Left lung (tissue), 10 donors: ENCODE results near the gene IPO13. TPM values are rescaled to one million over a fixed set of nuclear protein-coding genes. Genes with fewer than 3 reads are reported as not detected.

Source experiments
- ATAC-seq: fragments of 200-7000 bp; cut with Tn5 transposase; one replicate; pipeline ENCODE4 v1.9.1; 2020; ENCODE audit warnings: moderate library complexity
- DNase-seq, 4 donors: peaks; one replicate each; pipeline ENCODE4 v3.0.0-alpha.2; 2013 to 2020
- H3K27ac ChIP-seq, 2 donors: fragments of 200-600 bp; sonication (generic) in 1 of 2; one replicate each; pipeline versions ENCODE4 v1.5.0 to v1.8.0; 2020 to 2021
- H3K27me3 ChIP-seq, 2 donors: fragments of 200-600 bp; sonication (generic) in 1 of 2; one replicate each; pipeline versions ENCODE4 v1.5.0 to v1.8.0; 2020 to 2021
- H3K36me3 ChIP-seq, 2 donors: fragments of 200-600 bp; sonication (generic) in 1 of 2; one replicate each; pipeline versions ENCODE4 v1.5.0 to v1.8.0; 2020 to 2021
- H3K4me1 ChIP-seq, 2 donors: fragments of 200-600 bp; one replicate each; pipeline ENCODE4 v1.8.0; 2021
- H3K4me3 ChIP-seq, 2 donors: fragments of 200-600 bp; sonication (generic) in 1 of 2; one replicate each; pipeline versions ENCODE4 v1.5.0 to v1.8.0; 2020 to 2021; ENCODE audit warnings: mild to moderate bottlenecking in 1 of 2
- H3K9me3 ChIP-seq, 2 donors: fragments of 200-600 bp; sonication (generic) in 1 of 2; one replicate each; pipeline versions ENCODE4 v1.5.0 to v1.8.0; 2020 to 2021
- intact Hi-C, 2 donors: fragments of 100-400 bp; cut with DNase I; formaldehyde crosslinking; loops; one replicate each; pipeline versions ENCODE4 v1.11.2 to v1.14.2; 2022
- polyA plus RNA-seq, 6 donors: library from polyadenylated mRNA; unstranded; fragments of 120-200 nt; gene quantifications; one replicate each; pipeline ENCODE4 v1.2.1, GENCODE V29; 2013; ENCODE audit not compliant: insufficient read length in 6 of 6
- total RNA-seq, 2 donors: library from RNA; stranded (reverse); fragmentation: NEBNext Ultra II Directional; extraction: Animal tissue kit (Norgen Biotek cat#: 25700); gene quantifications; one replicate each; pipeline ENCODE4 v1.2.1, GENCODE V29; 2021
- TF ChIP-seq, protein P1 (sequence below), 2 donors: fragments of 200-600 bp; sonication (generic) in 1 of 2; IDR thresholded peaks; one replicate each; pipeline versions ENCODE4 v1.5.0 to v1.8.0; 2021; ENCODE audit warnings: antibody characterized with exemption in 2 of 2
- donor health status: DM: no; HTN: yes; CAD: no.
- donor health status: DM: no; HTN: no; CAD: no.

IPO13 gene
- total and polyA plus RNA-seq, 8 donors, result 18.0 to 33.4 (median 22.0) TPM

DNA sequence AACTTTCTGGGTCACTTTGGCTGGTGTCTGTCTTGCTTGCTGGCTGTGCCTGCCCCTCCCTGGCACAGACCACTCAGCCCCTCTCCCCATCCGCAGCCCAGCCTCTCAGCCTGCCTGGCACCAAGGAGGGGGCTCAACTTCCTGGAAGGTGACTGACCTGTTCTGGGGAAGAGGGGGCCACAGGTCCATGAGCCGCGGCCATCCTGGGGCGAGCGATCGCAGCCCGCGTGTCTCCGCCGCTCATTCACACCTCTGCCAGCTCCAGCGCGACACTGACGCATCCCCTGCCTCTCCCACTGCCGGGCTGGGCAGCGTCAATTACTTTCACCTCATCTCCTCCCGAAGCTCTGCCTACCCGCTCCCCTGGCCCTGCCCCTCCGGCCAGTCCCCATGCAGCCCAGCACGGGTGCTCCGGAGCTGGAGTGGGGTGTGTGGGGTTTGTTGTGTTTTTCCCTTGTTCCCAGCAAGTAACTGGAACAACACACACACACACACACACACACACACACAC, 70.2 kb downstream of the IPO13 start:
- TF ChIP-seq, protein P1, sequence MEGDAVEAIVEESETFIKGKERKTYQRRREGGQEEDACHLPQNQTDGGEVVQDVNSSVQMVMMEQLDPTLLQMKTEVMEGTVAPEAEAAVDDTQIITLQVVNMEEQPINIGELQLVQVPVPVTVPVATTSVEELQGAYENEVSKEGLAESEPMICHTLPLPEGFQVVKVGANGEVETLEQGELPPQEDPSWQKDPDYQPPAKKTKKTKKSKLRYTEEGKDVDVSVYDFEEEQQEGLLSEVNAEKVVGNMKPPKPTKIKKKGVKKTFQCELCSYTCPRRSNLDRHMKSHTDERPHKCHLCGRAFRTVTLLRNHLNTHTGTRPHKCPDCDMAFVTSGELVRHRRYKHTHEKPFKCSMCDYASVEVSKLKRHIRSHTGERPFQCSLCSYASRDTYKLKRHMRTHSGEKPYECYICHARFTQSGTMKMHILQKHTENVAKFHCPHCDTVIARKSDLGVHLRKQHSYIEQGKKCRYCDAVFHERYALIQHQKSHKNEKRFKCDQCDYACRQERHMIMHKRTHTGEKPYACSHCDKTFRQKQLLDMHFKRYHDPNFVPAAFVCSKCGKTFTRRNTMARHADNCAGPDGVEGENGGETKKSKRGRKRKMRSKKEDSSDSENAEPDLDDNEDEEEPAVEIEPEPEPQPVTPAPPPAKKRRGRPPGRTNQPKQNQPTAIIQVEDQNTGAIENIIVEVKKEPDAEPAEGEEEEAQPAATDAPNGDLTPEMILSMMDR (IDR thresholded peaks at IDR 0.05), result no peak
- no peaks in the 10 kb centered on the region for H3K9me3 ChIP-seq
- no peaks in the 10 kb centered on the region for H3K36me3 ChIP-seq
- intact Hi-C loops, result no loop called here
- H3K27ac ChIP-seq, result no peak overlapping the region
- H3K4me1 ChIP-seq, result no peaks in the 10 kb centered on the region
- H3K27me3 ChIP-seq, result no peaks in the 10 kb centered on the region
- peak in 1 of 4 donors; percentile 68 for DNase-seq
- no peak for ATAC-seq
- H3K4me3 ChIP-seq, result no peak overlapping the region

Other genes with a start within 250 kb of the IPO13 start
- gene ST3GAL3, start 239.4 kb upstream of the IPO13 start, total RNA-seq, result 10 to 100 TPM; 18.9 to 23.2 TPM
- gene ST3GAL3, start 239.4 kb upstream of the IPO13 start, polyA plus RNA-seq, result 10 to 100 TPM; 32.6 to 42.4 (median 35.2) TPM
- 1 to 10 TPM; 1.8 to 2.3 TPM for gene ARTN, start 13.1 kb upstream of the IPO13 start, total RNA-seq
- 1 to 10 TPM; 2.2 to 4.2 (median 2.8) TPM for gene ARTN, start 13.1 kb upstream of the IPO13 start, polyA plus RNA-seq
- gene DPH2, start 23.1 kb downstream of the IPO13 start, total RNA-seq, result 10 to 100 TPM; 13.5 to 23.4 TPM
- gene DPH2, start 23.1 kb downstream of the IPO13 start, polyA plus RNA-seq, result 10 to 100 TPM; 17.2 to 24.8 (median 18.9) TPM
- 100 to 1,000 TPM; 176 to 239 TPM for gene ATP6V0B, start 28.0 kb downstream of the IPO13 start, total RNA-seq
- 10 to 100 TPM; 56.5 to 69.3 (median 64.3) TPM for gene ATP6V0B, start 28.0 kb downstream of the IPO13 start, polyA plus RNA-seq
- 10 to 100 TPM; 39.1 to 50.1 TPM for gene B4GALT2, start 32.3 kb downstream of the IPO13 start, total RNA-seq
- 10 to 100 TPM; 33.2 to 58.9 (median 43.5) TPM for gene B4GALT2, start 32.3 kb downstream of the IPO13 start, polyA plus RNA-seq
- gene CCDC24, start 44.6 kb downstream of the IPO13 start, total RNA-seq, result 10 to 100 TPM in 1 of 2 donors, 1 to 10 TPM in 1; 9.9 to 13.7 TPM
- gene CCDC24, start 44.6 kb downstream of the IPO13 start, polyA plus RNA-seq, result 10 to 100 TPM; 10.2 to 17.7 (median 12.9) TPM
- 10 to 100 TPM; 12.4 to 28.5 TPM for gene SLC6A9, start 84.5 kb downstream of the IPO13 start, total RNA-seq
- 10 to 100 TPM; 10.9 to 17.6 (median 14.6) TPM for gene SLC6A9, start 84.5 kb downstream of the IPO13 start, polyA plus RNA-seq
- gene KLF17, start 171.9 kb downstream of the IPO13 start, total RNA-seq, result under 1 TPM; 0.26 to 0.29 TPM
- under 1 TPM in 4 of 6 donors, not detected in 2; 0.04 to 0.09 (median 0.05) TPM for gene KLF17, start 171.9 kb downstream of the IPO13 start, polyA plus RNA-seq
- gene KLF18, start 194.7 kb downstream of the IPO13 start, total RNA-seq, result not detected
- gene KLF18, start 194.7 kb downstream of the IPO13 start, polyA plus RNA-seq, result not detected